HCT116 (cell line): Measurements from ENCODE around the gene ATF7. TPM values are rescaled to one million over a fixed set of nuclear protein-coding genes. Genes with fewer than 3 reads are reported as not detected.

ENCODE experiments used
- ATAC-seq: fragments of 200-7000 bp; cut with Tn5 transposase; 2 replicates; pipeline ENCODE4 v1.9.1; 2020; ENCODE audit warnings: mild to moderate bottlenecking, moderate library complexity
- BruUV-seq: library from RNA; stranded (reverse); fragments of 400-500 nt; replicated peaks from 2 replicates; lab custom pipeline; 2021; lab: Mats Ljungman, UMichigan
- CTCF ChIA-PET: fragments of 300-600 bp; sonication (Branson Sonifier 250); formaldehyde crosslinking; loops from one replicate; lab custom pipeline; 2021; ENCODE audit warnings: antibody characterized with exemption; lab: Charles Lee
- POLR2A ChIA-PET: fragments of 300-600, 350-600 bp; sonication (Branson Sonifier 250); formaldehyde crosslinking; loops from one replicate; lab custom pipeline; 2021; ENCODE audit warnings: antibody characterized with exemption; lab: Charles Lee
- RAD21 ChIA-PET, 2 experiments: fragments of 300-600 bp; sonication (Branson Sonifier 250); formaldehyde crosslinking; loops; one replicate each; lab custom pipeline; 2023; ENCODE audit warnings: low total read pairs in 2 of 2; ENCODE audit not compliant: uncharacterized antibody in 2 of 2, unreplicated experiment in 2 of 2, low non-redundant PET in 1 of 2; lab: Charles Lee
- DNase-seq: peaks from one replicate; pipeline ENCODE4 v3.0.0-alpha.2; 2010; ENCODE audit warnings: low read depth, low spot score
- H2AFZ ChIP-seq: fragments of 200-600 bp; shearing (Covaris generic), sonication (generic); 2 replicates; pipeline ENCODE4 v1.6.1; 2017; ENCODE audit warnings: low read depth, mixed run types, mixed read lengths, antibody characterized with exemption, low read length; ENCODE audit not compliant: poor library complexity, severe bottlenecking
- H3K27ac ChIP-seq: 2 replicates; pipeline ENCODE4 v1.5.1; 2012; ENCODE audit warnings: low read depth, low read length
- H3K27me3 ChIP-seq: fragments of 200-600 bp; sonication (generic); 2 replicates; pipeline ENCODE4 v1.6.1; 2016; ENCODE audit warnings: mixed run types, low read length, mixed read lengths; ENCODE audit not compliant: insufficient read depth
- H3K36me3 ChIP-seq, 2 experiments: fragments of 200-500 bp in 1 of 2; fragments of 200-600 bp in 1 of 2; sonication (Bioruptor generic) in 1 of 2; sonication (generic) in 1 of 2; 2 replicates each; pipeline versions ENCODE4 v1.5.1 to v1.6.1; 2014 to 2016; ENCODE audit warnings: low read length in 2 of 2, inconsistent platforms in 1 of 2, mixed read lengths in 1 of 2, mixed run types in 1 of 2; ENCODE audit not compliant: insufficient read depth in 2 of 2, control insufficient read depth in 1 of 2
- H3K4me1 ChIP-seq, 2 experiments: fragments of 200-600 bp in 1 of 2; sonication (generic) in 1 of 2; 2 replicates each; pipeline versions ENCODE4 v1.5.1 to v1.6.1; 2012 to 2017; ENCODE audit warnings: low read length in 2 of 2, inconsistent platforms in 1 of 2, mild to moderate bottlenecking in 1 of 2, mixed read lengths in 1 of 2, mixed run types in 1 of 2, moderate library complexity in 1 of 2; ENCODE audit not compliant: insufficient read depth in 2 of 2, control insufficient read depth in 1 of 2
- H3K4me2 ChIP-seq: fragments of 200-600 bp; sonication (generic); 2 replicates; pipeline ENCODE4 v1.6.1; 2017; ENCODE audit warnings: mixed run types, low read length, mixed read lengths
- H3K4me3 ChIP-seq, 2 experiments: fragments of 200-600 bp in 1 of 2; sonication (generic) in 1 of 2; replicated peaks in 1 of 2; 2 replicates each; pipeline ENCODE4 v1.5.1; 2011 to 2016; ENCODE audit warnings: low read length in 2 of 2, control low read depth in 1 of 2, low read depth in 1 of 2, mild to moderate bottlenecking in 1 of 2, mixed read lengths in 1 of 2, mixed run types in 1 of 2
- H3K79me2 ChIP-seq: fragments of 200-600 bp; sonication (generic); 2 replicates; pipeline ENCODE4 v1.6.1; 2017; ENCODE audit warnings: mild to moderate bottlenecking, mixed run types, low read length, moderate library complexity, mixed read lengths; ENCODE audit not compliant: insufficient read depth
- H3K9ac ChIP-seq: fragments of 200-600 bp; sonication (generic); 2 replicates; pipeline ENCODE4 v1.6.1; 2016; ENCODE audit warnings: low read length, mixed read lengths
- H3K9me2 ChIP-seq: fragments of 200-600 bp; sonication (generic), shearing (Covaris generic); 2 replicates; pipeline ENCODE4 v1.6.1; 2017; ENCODE audit warnings: mixed run types, mild to moderate bottlenecking, moderate library complexity; ENCODE audit not compliant: insufficient read depth
- H3K9me3 ChIP-seq, 2 experiments: fragments of 200-500 bp in 1 of 2; fragments of 200-600 bp in 1 of 2; sonication (Bioruptor generic) in 1 of 2; sonication (generic) in 1 of 2; 2 replicates each; pipeline ENCODE4 v1.6.1; 2014 to 2017; ENCODE audit warnings: low read length in 2 of 2, mixed read lengths in 2 of 2, inconsistent platforms in 1 of 2, low read depth in 1 of 2, mild to moderate bottlenecking in 1 of 2, mixed run types in 1 of 2, moderate library complexity in 1 of 2; ENCODE audit not compliant: control insufficient read depth in 1 of 2, insufficient read depth in 1 of 2
- H4K20me1 ChIP-seq: fragments of 200-600 bp; sonication (generic), shearing (Covaris generic); 2 replicates; pipeline ENCODE4 v1.6.1; 2017; ENCODE audit warnings: mixed run types, mild to moderate bottlenecking, moderate library complexity; ENCODE audit not compliant: insufficient read depth
- CBX3 ChIP-seq: IDR thresholded peaks from 2 replicates; pipeline ENCODE4 v1.6.1; 2012; ENCODE audit warnings: low read depth
- CEBPB ChIP-seq: IDR thresholded peaks from 2 replicates; pipeline ENCODE4 v1.6.1; 2012; ENCODE audit warnings: low read depth
- CTCF ChIP-seq, 3 experiments: fragments of 200-600 bp in 1 of 3; sonication (generic) in 1 of 3; IDR thresholded peaks in 2 of 3; conservative IDR thresholded peaks in 1 of 3; 2 replicates each; pipeline ENCODE4 v1.5.1; 2012 to 2017; ENCODE audit warnings: low read depth in 2 of 3, low read length in 2 of 3, antibody characterized with exemption in 1 of 3, borderline replicate concordance in 1 of 3, control low read depth in 1 of 3, mild to moderate bottlenecking in 1 of 3, mixed read lengths in 1 of 3, mixed run types in 1 of 3, moderate library complexity in 1 of 3; ENCODE audit not compliant: insufficient read depth in 1 of 3
- EGR1 ChIP-seq: IDR thresholded peaks from 2 replicates; pipeline ENCODE4 v1.6.1; 2012; ENCODE audit warnings: low read depth
- EZH2 ChIP-seq: fragments of 200-600 bp; sonication (generic); IDR thresholded peaks from 2 replicates; pipeline ENCODE4 v1.6.1; 2017; ENCODE audit warnings: antibody characterized with exemption, mixed run types
- EZH2phosphoT487 ChIP-seq: fragments of 200-600 bp; IDR thresholded peaks from 2 replicates; pipeline ENCODE4 v1.6.1; 2018; ENCODE audit warnings: antibody characterized with exemption, borderline replicate concordance
- FOSL1 ChIP-seq: IDR thresholded peaks from 2 replicates; pipeline ENCODE4 v1.6.1; 2012; ENCODE audit warnings: low read depth
- JUND ChIP-seq: IDR thresholded peaks from 2 replicates; pipeline ENCODE4 v1.6.1; 2012
- MAX ChIP-seq: IDR thresholded peaks from 2 replicates; pipeline ENCODE4 v1.6.1; 2012
- TCF7L2 ChIP-seq: IDR thresholded peaks from 2 replicates; pipeline ENCODE4 v1.7.0; 2011; ENCODE audit warnings: borderline replicate concordance, inconsistent platforms; ENCODE audit not compliant: insufficient read depth, insufficient read length; ENCODE audit errors: extremely low read depth
- ZFX ChIP-seq: fragments of 450-650 bp; IDR thresholded peaks from 2 replicates; pipeline ENCODE4 v1.6.1; 2017
- ZNF274 ChIP-seq: fragments of 200-500 bp; sonication (Bioruptor generic); IDR thresholded peaks from 2 replicates; pipeline ENCODE4 v1.6.1; 2014; ENCODE audit warnings: mild to moderate bottlenecking, low read depth, low read length, inconsistent platforms
- intact Hi-C: fragments of 100-400 bp; cut with micrococcal nuclease; formaldehyde crosslinking; loops from 2 replicates; pipeline ENCODE4 v1.10.0; 2022
- total RNA-seq: library from RNA; stranded (reverse); gene quantifications from one replicate; pipeline ENCODE4 v1.2.1, GENCODE V29; 2021; ENCODE audit not compliant: unreplicated experiment

The ATF7 gene
- total RNA-seq, 1 experiment from 2014 or later: 24.0 TPM

DNA sequence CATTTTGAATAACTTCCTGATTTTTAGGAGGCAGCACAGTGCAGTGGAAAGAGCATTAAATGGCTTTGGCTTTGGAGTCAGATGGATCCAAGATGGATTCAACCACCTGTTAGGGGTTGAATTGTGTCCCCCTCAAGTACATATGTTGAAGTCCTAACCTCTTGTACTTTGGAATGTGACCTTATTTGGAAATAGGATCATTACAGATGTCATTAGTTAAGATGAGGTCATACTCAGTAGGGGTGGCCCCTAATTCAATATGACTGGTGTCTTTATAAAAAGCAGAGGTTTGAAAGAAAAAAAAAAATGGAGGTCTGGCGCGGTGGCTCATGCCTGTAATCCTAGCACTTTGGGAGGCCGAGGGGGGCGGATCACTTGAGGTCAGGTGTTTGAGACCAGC lies 30.9 kb upstream of the ATF7 start:
- H3K9me2 ChIP-seq: no peaks in the 10 kb centered on the region
- H2AFZ ChIP-seq: no peak overlapping the region
- no peak for TF ChIP-seq ZNF274
- no peak for TF ChIP-seq CEBPB
- no peak for TF ChIP-seq EGR1
- TF ChIP-seq ZFX: no peak
- no peak for TF ChIP-seq CTCF (IDR thresholded peaks at IDR 0.05 in 2 of 3, conservative IDR thresholded peaks at IDR 0.05 in 1 of 3; ENCODE audit: borderline replicate concordance in 1 of 3, insufficient read depth in 1 of 3, low read depth in 2 of 3, low read length in 2 of 3)
- no peak for TF ChIP-seq JUND
- TF ChIP-seq MAX: no peak
- no peak for TF ChIP-seq CBX3
- no peak for TF ChIP-seq TCF7L2
- no peak for TF ChIP-seq EZH2phosphoT487
- no peak for TF ChIP-seq FOSL1
- no peak for TF ChIP-seq EZH2
- RAD21 ChIA-PET: no interaction called here
- no peaks in the 10 kb centered on the region for H3K27me3 ChIP-seq
- H3K27ac ChIP-seq: no peak overlapping the region
- intact Hi-C loops: no loop called here
- no peak overlapping the region for H3K4me2 ChIP-seq
- CTCF ChIA-PET: no interaction called here
- peaks cover 20 to 25% of the 10 kb centered on the region in 2 experiments; a peak in 3 of 4 replicates for H3K4me1 ChIP-seq
- POLR2A ChIA-PET: no interaction called here
- ATAC-seq: no peak
- no peak for DNase-seq
- BruUV-seq: no TSS peak
- H3K36me3 ChIP-seq: no peaks in the 10 kb centered on the region
- H3K79me2 ChIP-seq: no peaks in the 10 kb centered on the region
- H3K9me3 ChIP-seq: no peaks in the 10 kb centered on the region
- no peaks in the 10 kb centered on the region for H4K20me1 ChIP-seq
- H3K9ac ChIP-seq: no peak overlapping the region
- H3K4me3 ChIP-seq: no peak overlapping the region
